Vagina (tissue), 2 donors: Measurements from ENCODE around the gene TBC1D32.

Experiments
- POLR2A ChIP-seq, 2 donors: fragments of 450-650 bp; IDR thresholded peaks; one replicate each; pipeline ENCODE4 v1.6.1; 2017; ENCODE audit warnings: antibody characterized with exemption in 2 of 2, mild to moderate bottlenecking in 2 of 2, moderate library complexity in 2 of 2
- POLR2AphosphoS5 ChIP-seq, 2 donors: sonication (generic); formaldehyde crosslinking; IDR thresholded peaks; one replicate each; pipeline ENCODE4 v1.9.0; 2017; ENCODE audit warnings: antibody characterized with exemption in 2 of 2, mild to moderate bottlenecking in 2 of 2, low read depth in 1 of 2; ENCODE audit not compliant: insufficient read depth in 1 of 2
- TF ChIP-seq, protein P1 (sequence below), 3 experiments: fragments of 450-650 bp in 2 of 3; fragments of 200-600 bp in 1 of 3; sonication (generic) in 1 of 3; IDR thresholded peaks; one replicate each; pipeline ENCODE4 v1.5.1; 2017 to 2019; ENCODE audit warnings: antibody characterized with exemption in 3 of 3, mild to moderate bottlenecking in 2 of 3, moderate library complexity in 2 of 3

GRCh38 chr6:121347484-121347883 lies 13.2 kb upstream of the TBC1D32 start:
- TF ChIP-seq, protein P1, sequence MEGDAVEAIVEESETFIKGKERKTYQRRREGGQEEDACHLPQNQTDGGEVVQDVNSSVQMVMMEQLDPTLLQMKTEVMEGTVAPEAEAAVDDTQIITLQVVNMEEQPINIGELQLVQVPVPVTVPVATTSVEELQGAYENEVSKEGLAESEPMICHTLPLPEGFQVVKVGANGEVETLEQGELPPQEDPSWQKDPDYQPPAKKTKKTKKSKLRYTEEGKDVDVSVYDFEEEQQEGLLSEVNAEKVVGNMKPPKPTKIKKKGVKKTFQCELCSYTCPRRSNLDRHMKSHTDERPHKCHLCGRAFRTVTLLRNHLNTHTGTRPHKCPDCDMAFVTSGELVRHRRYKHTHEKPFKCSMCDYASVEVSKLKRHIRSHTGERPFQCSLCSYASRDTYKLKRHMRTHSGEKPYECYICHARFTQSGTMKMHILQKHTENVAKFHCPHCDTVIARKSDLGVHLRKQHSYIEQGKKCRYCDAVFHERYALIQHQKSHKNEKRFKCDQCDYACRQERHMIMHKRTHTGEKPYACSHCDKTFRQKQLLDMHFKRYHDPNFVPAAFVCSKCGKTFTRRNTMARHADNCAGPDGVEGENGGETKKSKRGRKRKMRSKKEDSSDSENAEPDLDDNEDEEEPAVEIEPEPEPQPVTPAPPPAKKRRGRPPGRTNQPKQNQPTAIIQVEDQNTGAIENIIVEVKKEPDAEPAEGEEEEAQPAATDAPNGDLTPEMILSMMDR (IDR thresholded peaks at IDR 0.05): no peak
- no peak for TF ChIP-seq POLR2A (IDR thresholded peaks at IDR 0.05)
- TF ChIP-seq POLR2AphosphoS5 (IDR thresholded peaks at IDR 0.05; ENCODE audit: insufficient read depth in 1 of 2, low read depth in 1 of 2): no peak
